GM10847 (cell line): ENCODE measurements around the gene FNDC10.

Source experiments
- POLR2A ChIP-seq: IDR thresholded peaks from 2 replicates; pipeline ENCODE4 v1.6.1; 2011; ENCODE audit not compliant: insufficient read length; ENCODE audit errors: extremely low read depth

FNDC10 gene

DNA sequence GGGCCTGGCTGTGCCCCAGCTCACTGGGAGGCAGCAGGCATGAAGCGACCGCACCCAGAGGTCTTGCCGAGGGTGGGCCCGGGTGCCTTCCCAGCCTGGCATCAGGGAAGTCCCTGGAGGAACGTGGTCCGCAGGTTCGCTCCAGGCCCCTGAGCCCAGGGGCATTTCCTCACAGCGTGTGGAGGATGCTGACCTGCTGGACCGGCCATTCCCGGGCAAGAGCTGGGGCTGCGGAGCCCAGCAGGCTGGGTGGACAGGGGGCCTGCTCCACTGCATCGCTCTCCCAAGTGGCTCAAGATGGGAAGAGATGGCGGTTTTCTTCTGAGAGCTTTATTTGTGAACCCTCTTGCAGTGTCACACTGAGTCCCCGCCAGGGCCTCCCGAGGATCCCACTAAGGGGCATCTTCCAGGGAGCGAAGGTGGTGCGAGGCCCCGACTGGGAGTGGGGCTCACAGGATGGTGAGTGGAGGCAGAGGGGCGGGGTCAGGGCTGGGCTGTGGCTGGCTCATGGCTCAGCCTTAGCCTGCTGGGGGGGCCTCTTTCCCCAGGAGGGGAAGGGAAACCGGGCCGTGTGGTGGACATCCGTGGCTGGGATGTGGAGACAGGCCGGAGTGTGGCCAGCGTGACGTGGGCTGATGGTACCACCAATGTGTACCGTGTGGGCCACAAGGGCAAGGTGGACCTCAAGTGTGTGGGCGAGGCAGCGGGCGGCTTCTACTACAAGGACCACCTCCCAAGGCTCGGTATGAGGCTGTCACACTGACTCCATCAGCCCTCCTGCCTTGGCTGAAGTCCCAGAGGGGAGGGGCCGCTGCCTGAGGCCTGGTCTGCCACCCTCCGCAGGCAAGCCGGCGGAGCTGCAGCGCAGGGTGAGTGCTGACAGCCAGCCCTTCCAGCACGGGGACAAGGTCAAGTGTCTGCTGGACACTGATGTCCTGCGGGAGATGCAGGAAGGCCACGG, 24.8 kb upstream of the FNDC10 start:
- TF ChIP-seq POLR2A = no peak

DNA sequence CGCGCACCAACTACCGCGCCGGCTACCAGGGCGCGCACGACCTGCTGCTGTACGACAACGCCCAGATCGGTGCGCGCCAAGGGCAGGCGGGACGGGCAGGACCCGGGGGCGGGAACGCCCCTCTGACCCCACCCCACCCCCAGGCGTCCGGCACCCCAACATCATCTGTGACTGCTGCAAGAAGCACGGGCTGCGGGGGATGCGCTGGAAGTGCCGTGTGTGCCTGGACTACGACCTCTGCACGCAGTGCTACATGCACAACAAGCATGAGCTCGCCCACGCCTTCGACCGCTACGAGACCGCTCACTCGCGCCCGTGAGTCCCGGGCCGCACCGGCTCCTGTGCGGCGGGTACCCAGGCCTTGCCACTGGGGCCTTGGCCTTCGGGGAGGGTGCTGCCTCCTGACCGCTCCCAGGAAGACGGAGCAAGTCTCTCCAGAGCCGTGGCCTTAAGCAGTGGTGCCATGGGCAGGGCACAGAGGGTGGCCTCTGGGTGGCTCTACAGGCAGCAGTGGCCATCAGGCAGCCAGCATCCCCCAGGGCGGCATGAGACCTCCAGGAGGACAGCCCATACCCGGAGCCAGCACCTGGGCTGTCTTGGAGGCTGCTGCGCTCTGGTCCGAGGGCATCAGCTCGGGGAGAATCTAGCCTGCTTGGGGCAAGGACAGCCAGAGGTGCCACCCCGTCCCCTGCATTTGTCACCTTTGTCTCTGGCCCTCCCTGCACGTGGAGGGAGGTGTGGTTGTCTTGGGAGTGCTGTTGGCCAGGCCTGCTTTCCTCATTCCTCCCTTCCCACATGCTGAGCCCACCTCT, 23.9 kb upstream of the FNDC10 start:
- TF ChIP-seq POLR2A = no peak

DNA sequence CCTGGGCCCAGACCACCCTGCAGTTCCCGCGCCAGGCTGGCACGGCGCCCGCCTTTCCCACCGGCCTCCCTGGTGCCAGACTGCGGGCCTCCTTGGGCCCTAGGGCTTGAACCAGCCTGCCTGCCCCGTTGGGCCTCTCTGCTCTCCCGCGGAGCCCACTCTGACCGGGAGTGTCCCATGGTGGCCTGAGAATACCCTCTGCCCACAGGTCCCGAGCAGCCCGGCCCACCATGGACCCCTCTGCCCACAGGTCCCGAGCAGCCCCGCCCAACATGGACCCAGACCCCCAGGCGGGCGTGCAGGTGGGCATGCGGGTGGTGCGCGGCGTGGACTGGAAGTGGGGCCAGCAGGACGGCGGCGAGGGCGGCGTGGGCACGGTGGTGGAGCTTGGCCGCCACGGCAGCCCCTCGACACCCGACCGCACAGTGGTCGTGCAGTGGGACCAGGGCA, 23.3 kb upstream of the FNDC10 start:
- no peak for TF ChIP-seq POLR2A

DNA sequence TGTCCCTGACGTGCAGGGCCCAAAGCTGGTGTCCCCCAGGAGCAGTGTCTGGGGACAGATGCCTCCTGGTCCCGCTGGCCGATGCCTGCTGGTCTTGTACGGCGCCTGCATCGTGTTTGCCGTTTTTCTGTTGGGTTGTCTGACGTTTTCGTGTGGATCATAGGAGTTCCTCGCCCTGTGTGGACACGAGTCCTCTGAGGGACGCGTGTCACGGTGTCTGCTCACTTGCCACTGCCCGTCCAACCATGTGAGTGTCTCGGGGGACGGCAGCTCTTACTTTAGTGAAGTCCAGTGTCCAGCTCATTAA, 22.8 kb upstream of the FNDC10 start:
- no peak for TF ChIP-seq POLR2A

DNA sequence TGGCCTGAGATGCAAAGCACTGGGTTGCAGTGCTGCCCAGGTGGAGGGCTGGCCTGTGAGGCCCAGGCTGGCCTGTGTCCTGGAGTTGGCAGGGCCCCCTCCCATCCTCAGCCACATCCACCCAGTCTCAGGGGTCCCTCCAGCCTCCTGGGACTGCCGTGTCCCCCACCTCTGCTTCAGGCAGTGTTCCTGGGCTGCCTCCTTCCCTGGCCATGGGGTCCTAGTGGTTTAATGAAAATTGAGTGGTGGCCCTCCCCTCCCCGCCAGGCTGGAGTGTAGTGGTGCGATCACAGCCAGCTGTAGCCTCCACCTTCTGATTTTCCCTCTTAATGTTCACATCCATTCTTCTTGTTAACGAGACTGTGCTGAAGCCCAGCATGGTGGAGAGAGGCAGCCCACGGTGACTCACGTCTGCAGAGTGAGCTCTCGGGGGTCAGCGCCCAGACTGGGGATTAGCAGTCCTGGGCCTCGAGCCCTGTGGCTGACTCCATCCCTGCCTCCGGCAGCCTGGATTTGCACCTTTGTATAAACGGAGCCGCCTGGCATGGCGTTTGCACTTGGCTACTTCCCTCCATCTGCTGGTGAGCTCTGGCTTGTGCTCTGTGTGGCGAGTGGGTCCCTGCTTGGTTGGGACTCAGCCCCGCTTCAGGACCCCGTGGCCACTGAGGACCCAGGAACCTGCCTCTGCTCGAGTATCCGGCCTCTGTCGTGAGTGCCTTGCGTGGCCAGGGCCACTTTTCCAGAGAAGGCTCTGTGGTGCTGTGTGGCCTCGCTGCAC, 22.3 kb upstream of the FNDC10 start:
- no peak for TF ChIP-seq POLR2A

DNA sequence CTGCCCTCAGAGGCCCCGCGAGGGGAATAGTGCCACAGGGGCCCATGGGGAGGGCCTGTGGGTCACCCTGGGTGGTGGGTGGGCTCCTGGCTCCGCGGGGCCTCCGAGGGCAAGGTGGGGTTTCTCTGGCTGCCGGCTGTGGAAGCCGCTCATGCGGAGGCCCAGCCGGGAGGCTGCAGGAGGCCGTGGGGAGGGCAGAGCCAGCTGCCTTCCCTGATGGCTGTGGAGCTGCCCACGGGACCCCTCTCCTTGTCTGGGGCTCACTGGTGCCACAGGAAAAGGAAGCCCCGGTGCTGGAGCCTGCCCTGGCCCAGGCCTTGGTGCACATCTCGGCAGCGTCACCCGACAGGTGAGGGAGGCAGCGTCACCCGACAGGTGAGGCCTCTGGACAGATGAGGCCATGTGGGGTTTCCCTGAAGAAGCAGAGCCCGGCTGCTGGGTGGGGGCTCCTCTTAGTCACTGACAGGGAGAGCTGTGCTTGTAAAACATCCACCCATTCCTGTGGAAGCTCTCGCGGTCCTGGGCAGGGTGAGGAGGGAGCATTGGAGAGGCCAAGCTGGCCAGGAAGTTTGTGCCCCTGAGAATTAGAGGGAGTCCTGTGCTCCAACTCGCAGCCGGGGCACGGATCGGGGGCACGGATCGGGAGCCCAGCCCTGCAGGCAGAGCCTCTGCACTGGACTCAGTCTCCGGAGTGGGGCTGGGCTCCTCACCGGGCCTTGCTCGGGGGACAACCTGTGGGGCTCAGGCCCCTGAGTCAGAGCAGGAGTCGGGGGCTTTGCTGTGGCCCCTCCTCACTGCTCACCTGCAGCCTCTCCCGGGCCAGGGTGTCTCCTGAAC, 21.5 kb upstream of the FNDC10 start:
- no peak for TF ChIP-seq POLR2A

DNA sequence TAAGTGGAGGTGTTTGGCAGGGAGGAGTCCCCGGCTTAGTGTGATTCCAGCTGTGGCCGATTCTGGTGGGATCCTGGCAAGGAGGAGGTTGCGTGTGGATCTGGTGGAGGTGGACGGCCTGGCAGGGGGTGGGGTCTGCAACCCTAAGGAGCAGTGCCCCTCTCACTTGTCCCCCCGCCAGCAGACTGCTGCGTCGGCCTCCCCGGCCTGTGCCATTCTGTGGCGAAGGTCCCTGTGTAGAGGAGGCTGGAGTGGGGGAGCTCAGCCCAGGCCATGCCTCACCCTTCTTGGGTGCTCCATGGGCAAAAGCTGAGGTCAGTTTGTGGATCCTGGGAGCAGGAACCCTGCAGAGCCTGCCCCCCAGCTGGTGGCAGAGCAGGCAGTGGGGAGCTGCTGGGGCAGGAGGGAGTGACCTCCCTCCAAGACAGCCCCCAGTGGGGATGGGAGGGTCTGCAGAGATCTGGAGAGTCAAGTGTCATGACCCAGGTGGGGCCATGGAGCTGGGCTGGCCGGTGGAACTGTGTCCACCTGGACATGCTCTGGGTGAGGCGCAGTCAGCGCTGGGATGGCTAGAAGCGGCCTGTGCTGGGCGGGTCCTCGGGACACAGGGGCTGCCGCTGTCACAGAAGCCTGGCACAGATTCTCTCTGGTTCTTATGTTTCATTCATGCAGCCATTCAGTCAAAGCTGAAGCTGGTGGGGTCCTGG, 20.7 kb upstream of the FNDC10 start:
- TF ChIP-seq POLR2A = no peak

DNA sequence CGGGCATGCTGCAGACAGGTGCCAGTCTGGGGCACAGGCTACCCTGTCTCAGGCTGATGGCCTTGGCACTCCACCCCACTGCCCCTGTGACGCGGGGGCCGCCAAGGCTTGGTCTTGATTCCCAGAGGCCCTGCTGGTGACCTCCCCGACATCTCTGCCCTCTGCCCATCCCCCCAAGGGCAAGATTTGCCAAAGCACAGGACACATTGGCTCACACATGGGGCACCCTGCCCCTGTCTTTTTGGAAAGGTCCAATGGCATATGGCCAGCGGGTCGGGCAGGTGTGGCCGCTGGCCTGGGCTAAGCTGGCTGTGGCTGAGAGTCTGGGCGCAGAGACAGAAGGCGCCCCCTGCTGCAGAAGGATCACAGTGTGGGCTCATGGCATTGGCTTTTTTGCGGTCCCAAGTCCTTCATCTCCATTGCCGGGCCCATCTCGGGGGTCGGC, 20.0 kb upstream of the FNDC10 start:
- TF ChIP-seq POLR2A = no peak

DNA sequence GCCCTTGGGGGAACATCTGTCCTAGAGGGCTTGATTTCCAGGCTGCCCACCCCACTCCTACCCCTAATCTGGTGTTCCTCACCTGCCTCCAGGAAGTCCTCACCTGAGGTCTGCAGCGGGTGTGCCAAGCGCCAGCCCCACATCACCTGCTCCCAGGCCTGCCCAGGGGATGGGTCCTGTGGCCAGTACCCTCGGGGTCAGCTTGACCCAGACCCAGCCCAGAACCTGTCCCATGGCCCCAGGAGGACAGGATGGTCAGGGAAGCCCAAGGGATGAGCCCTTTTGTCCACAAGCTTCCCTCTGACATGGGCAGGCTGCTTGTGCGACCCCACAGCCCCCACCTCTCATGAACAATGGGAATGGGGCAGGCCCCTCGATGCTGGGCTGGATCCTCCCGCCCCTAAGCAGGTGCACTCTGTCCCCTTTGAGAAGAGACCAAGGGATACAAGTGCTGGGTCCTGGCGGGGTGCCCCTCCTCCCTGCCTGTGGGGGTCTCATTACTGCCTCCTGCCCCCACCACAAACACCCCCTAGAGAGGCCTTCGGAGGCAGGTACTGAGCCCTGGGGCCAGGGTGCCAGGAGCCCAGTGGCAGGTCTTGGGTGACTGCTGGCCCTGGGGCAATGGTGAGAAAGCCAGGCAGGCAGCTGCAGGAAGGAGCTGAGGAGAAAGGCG, 18.6 kb upstream of the FNDC10 start:
- no peak for TF ChIP-seq POLR2A

DNA sequence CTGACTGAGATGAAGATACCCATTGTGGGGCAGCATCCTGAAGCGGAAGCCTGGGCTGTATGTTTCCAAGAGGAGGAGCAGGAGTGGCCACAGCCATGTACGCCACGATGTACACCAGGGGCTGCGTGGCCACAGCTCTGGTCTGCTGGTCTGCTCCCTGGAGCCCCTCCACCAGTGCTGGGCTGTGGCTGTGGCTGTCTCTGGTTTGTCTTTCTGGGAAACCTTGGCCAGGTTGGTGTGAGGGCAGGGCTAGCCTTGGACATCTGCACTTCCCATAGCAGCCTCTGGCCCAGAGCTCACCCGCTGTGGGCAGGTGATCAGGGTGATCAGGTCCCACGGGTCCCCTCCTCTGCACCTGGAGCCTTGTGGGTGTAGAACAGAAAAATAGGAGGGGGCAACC, 18.0 kb upstream of the FNDC10 start:
- no peak for TF ChIP-seq POLR2A

DNA sequence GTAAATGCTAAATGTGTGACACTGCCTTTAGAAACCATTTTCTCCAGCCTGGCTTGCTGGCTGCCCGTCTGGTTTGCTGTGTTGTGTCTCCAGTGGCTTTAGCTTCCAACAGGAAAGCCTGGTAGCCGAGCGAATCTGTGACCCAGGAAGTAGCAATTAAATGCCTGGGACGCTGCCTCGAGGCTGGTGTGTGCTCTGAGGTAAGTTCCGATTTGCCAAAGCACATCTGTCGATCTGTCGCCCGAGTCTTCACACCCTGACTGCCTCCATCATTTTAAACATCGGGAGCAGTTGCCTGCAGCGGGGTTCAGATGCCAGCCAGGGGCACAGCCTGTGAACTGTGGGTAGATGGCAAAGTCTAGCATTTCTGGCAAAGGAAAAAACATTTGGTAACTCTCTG, 17.6 kb upstream of the FNDC10 start:
- no peak for TF ChIP-seq POLR2A

DNA sequence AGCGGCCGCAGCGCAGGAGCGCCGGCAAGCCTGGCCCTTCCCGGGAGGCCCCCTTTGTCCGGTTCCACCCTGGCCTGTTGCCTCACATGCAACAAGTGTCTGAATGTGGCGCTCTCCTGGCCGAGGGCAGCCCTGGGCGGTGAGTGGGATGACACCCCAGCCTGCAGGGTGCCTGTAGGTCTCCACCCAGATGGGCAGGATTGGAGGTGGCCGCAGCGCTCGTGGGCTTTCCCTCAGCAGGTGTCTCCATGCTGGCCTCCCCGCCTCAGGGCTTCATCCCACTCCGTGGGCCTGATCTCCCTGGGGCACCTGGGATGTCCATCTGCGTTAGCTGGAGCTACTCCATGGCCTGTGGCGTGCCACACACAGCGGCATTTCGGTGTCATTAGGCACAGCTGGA, 16.9 kb upstream of the FNDC10 start:
- no peak for TF ChIP-seq POLR2A

DNA sequence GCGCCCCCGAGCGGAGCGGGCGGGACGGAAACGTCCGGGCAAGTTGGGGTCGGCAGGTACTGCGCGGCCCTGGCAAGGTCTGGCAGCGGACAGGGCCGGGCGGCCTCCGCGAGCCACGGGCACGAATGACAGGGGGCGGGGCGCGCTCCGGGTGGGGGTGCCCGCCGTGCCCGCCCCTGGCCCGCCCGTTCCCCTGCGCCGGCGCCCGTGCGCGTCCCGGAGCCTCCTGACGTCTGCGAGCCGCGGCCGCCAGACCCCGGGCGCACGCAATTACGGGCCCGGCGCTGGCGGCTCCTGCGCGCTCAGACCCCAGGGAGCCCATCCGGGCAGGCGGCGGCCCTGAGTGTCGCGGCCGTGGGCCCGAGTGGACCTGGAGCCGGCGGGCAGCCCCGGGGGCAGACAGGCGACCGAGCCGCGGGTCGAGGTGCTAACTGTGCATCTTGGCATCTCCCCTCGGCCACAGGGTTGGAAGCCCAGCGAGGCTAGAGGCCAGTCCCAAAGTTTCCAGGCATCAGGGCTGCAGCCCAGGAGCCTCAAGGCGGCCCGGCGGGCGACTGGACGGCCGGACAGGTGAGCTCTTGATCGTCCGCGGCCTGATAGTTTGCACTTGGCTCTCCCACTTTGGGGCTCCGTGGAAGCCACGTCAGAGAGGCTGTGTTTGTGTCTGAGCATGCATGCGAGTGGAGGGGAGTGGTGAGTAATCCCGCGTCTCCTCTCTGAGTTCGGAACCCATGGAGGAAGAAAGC, 16.3 kb upstream of the FNDC10 start:
- no peak for TF ChIP-seq POLR2A
